HL-60 (cell line): ENCODE results near the gene GGT7.

ENCODE experiments used
- CTCF ChIP-seq: IDR thresholded peaks from one replicate; pipeline ENCODE4 v1.5.1; 2011; ENCODE audit warnings: low read length, control low read depth, inconsistent platforms; ENCODE audit not compliant: insufficient read depth
- SPI1 ChIP-seq: IDR thresholded peaks from 2 replicates; pipeline ENCODE4 v1.6.1; 2012; ENCODE audit warnings: low read depth, mild to moderate bottlenecking, borderline replicate concordance

DNA sequence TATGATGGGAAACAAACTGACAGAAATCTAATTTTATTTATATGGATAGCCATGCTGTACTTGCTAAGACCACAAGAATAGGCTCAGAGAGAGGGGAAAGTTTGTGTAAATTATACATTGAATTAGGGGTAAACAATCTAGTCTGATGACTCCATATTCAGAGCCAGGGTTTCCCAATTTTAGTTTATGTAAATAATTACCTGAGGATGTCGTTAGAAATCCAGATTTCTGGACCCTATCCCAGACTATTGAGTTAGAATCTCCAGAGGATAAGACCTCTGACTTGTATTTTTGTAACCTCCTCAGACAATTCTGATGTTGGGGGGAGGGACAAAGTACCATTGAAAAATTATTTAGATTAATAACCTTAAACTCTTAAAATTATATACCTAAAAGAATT lies 22.1 kb upstream of the GGT7 start:
- TF ChIP-seq CTCF, result no peak
- no peak for TF ChIP-seq SPI1
